ENCODE measurements around the gene ADORA3. TPM values are rescaled to one million over a fixed set of nuclear protein-coding genes. Genes with fewer than 3 reads are reported as not detected.

Gene ADORA3
- total RNA-seq, 1 donor from 2014 or later: not detected

- Histone ChIP-seq H3K36me3 (no peaks in the 10 kb centered on the region), H3K27ac (no peak overlapping the region), H3K4me1 (peaks cover 5% of the 10 kb centered on the region), H2AFZ (replicated peaks) (peak overlapping the region; percentile 96), H3K4me3 (peak overlapping the region; percentile 44), H3K9ac (no peak overlapping the region), H3F3A (ENCODE audit: low read depth) (peaks cover 5% of the 10 kb centered on the region), H3K4me2 (peak overlapping the region; percentile 79), H3K79me2 (ENCODE audit: low read depth) (no peaks in the 10 kb centered on the region), H4K20me1 (ENCODE audit: low read depth) (no peaks in the 10 kb centered on the region), H3K9me3 (ENCODE audit: low read depth) (no peaks in the 10 kb centered on the region), H3K27me3 (no peaks in the 10 kb centered on the region)
- TF ChIP-seq EZH2 (IDR thresholded peaks at IDR 0.05): no peak
- TF ChIP-seq EZH2phosphoT487 (IDR thresholded peaks at IDR 0.05): no peak
- no peak for TF ChIP-seq CTCF (IDR thresholded peaks at IDR 0.05)
- Mint-ChIP-seq H3K27ac (peak overlapping the region; percentile 90), H3K4me3 (peak overlapping the region; percentile 77), H3K36me3 (no peaks in the 10 kb centered on the region), H3K4me1 (peaks cover 14% of the 10 kb centered on the region), H3K9me3 (no peaks in the 10 kb centered on the region), H3K27me3 (ENCODE audit: insufficient read depth, low read depth) (peaks cover 2% of the 10 kb centered on the region)
- peak; percentile 81 for DNase-seq (ENCODE audit: low spot score)
Measured at GRCh38 chr1:111507411-111508201, 4.2 kb upstream of the ADORA3 start.

- Histone ChIP-seq H3K9me3 (ENCODE audit: low read depth) (no peaks in the 10 kb centered on the region), H3K36me3 (no peaks in the 10 kb centered on the region), H3K27ac (no peak overlapping the region), H3K4me3 (no peak overlapping the region), H3K27me3 (no peaks in the 10 kb centered on the region), H3K4me2 (no peak overlapping the region), H3K4me1 (peaks cover 5% of the 10 kb centered on the region), H4K20me1 (ENCODE audit: low read depth) (no peaks in the 10 kb centered on the region), H3K9ac (no peak overlapping the region), H2AFZ (replicated peaks) (no peak overlapping the region), H3F3A (ENCODE audit: low read depth) (peaks cover 5% of the 10 kb centered on the region), H3K79me2 (ENCODE audit: low read depth) (no peaks in the 10 kb centered on the region)
- no peaks in the 10 kb centered on the region for H3K27me3 Mint-ChIP-seq (ENCODE audit: insufficient read depth, low read depth)
- no peak overlapping the region for H3K27ac Mint-ChIP-seq
- H3K36me3 Mint-ChIP-seq: no peaks in the 10 kb centered on the region
- H3K4me3 Mint-ChIP-seq: no peak overlapping the region
- DNase-seq (ENCODE audit: low spot score): no peak
- H3K9me3 Mint-ChIP-seq: no peaks in the 10 kb centered on the region
- no peak for TF ChIP-seq CTCF (IDR thresholded peaks at IDR 0.05)
- TF ChIP-seq EZH2phosphoT487 (IDR thresholded peaks at IDR 0.05): no peak
- TF ChIP-seq EZH2 (IDR thresholded peaks at IDR 0.05): no peak
- H3K4me1 Mint-ChIP-seq: peaks cover 14% of the 10 kb centered on the region
Measured at GRCh38 chr1:111506561-111506960, 3.1 kb upstream of the ADORA3 start.

GRCh38 chr1:111505641-111506119 is 2.2 kb upstream of the ADORA3 start:
- no peaks in the 10 kb centered on the region for H3K9me3 ChIP-seq (ENCODE audit: low read depth)
- H3K27me3 ChIP-seq: no peaks in the 10 kb centered on the region
- Mint-ChIP-seq H3K27me3 (ENCODE audit: insufficient read depth, low read depth) (no peaks in the 10 kb centered on the region), H3K27ac (no peak overlapping the region), H3K9me3 (no peaks in the 10 kb centered on the region), H3K4me3 (no peak overlapping the region), H3K36me3 (no peaks in the 10 kb centered on the region), H3K4me1 (peaks cover 14% of the 10 kb centered on the region)
- H3K27ac ChIP-seq: no peak overlapping the region
- H3K4me2 ChIP-seq: no peak overlapping the region
- H3F3A ChIP-seq (ENCODE audit: low read depth): peaks cover 5% of the 10 kb centered on the region
- H3K4me3 ChIP-seq: no peak overlapping the region
- no peaks in the 10 kb centered on the region for H4K20me1 ChIP-seq (ENCODE audit: low read depth)
- peaks cover 5% of the 10 kb centered on the region for H3K4me1 ChIP-seq
- H3K9ac ChIP-seq: no peak overlapping the region
- no peak overlapping the region for H2AFZ ChIP-seq (replicated peaks)
- DNase-seq (ENCODE audit: low spot score): no peak
- H3K79me2 ChIP-seq (ENCODE audit: low read depth): no peaks in the 10 kb centered on the region
- TF ChIP-seq CTCF (IDR thresholded peaks at IDR 0.05) (no peak), EZH2phosphoT487 (IDR thresholded peaks at IDR 0.05) (no peak), EZH2 (IDR thresholded peaks at IDR 0.05) (no peak)
- no peaks in the 10 kb centered on the region for H3K36me3 ChIP-seq
